HG03342 (cell line): Measurements from ENCODE around the gene MACROH2A1.

ENCODE experiments used
- ATAC-seq: cut with Tn5 transposase; IDR thresholded peaks from one replicate; pipeline ENCODE4 v1.9.1; 2021; ENCODE audit warnings: mild to moderate bottlenecking, moderate library complexity; ENCODE audit not compliant: unreplicated experiment

MACROH2A1 gene

GRCh38 chr5:135296900-135297816, 101.9 kb downstream of the MACROH2A1 start:
- no peak for ATAC-seq

- ATAC-seq = no peak
These were observed 103.2 kb downstream of the MACROH2A1 start for GRCh38 chr5:135295852-135296251.

GRCh38 chr5:135294793-135295192, 104.2 kb downstream of the MACROH2A1 start:
- ATAC-seq = no peak

GRCh38 chr5:135289651-135290050, 109.4 kb downstream of the MACROH2A1 start:
- no peak for ATAC-seq

- no peak for ATAC-seq
These were observed 111.5 kb downstream of the MACROH2A1 start for GRCh38 chr5:135287551-135287950.
